Measurements from ENCODE around the gene CBLL2. TPM values are rescaled to one million over a fixed set of nuclear protein-coding genes. Genes with fewer than 3 reads are reported as not detected.

CBLL2 gene
- total RNA-seq (2022) (not detected in 2 replicates), Bru-seq, nascent RNA (not detected), BruChase-seq, experiment 1, labeled RNA remaining after a 2-hour chase (not detected), BruChase-seq, experiment 2, labeled RNA remaining after a 6-hour chase (not detected)
- long read RNA-seq, result 0 reads

- H3K4me1 ChIP-seq, result no peaks in the 10 kb centered on the region
- H3K9me3 ChIP-seq, result no peaks in the 10 kb centered on the region
- BruUV-seq (replicated peaks), result no TSS peak
- H3K4me3 ChIP-seq (ENCODE audit: low read depth, low read length), result no peak within 1 kb of the TSS
- H3K36me3 Mint-ChIP-seq (ENCODE audit: insufficient read depth, unreplicated experiment), result no peaks in the 10 kb centered on the region
- no peaks in the 10 kb centered on the region for H3K27me3 ChIP-seq (replicated peaks; ENCODE audit: control insufficient read depth, insufficient read depth, low read length)
- no peaks in the 10 kb centered on the region for H3K36me3 ChIP-seq (ENCODE audit: control insufficient read depth, insufficient read depth, low read length)
- CTCF ChIA-PET, result no interaction called here
- intact Hi-C loops (cut with micrococcal nuclease; ENCODE audit: unreplicated experiment), result no loop called here
- POLR2A ChIA-PET, result no interaction called here
- peaks cover 8% of the 10 kb centered on the region for H3K27me3 Mint-ChIP-seq (ENCODE audit: insufficient read depth, unreplicated experiment)
- no peak for TF ChIP-seq CTCF (IDR thresholded peaks at IDR 0.05; ENCODE audit: insufficient read depth in 1 of 2, low read depth in 1 of 2, low read length in 1 of 2, severe bottlenecking in 1 of 2, unreplicated experiment in 1 of 2)
- DNase-seq, result no peak
- H3K27ac Mint-ChIP-seq (ENCODE audit: unreplicated experiment), result no peak within 1 kb of the TSS
- H3K4me1 Mint-ChIP-seq (ENCODE audit: low read depth, unreplicated experiment), result no peaks in the 10 kb centered on the region
- H3K9me3 Mint-ChIP-seq (ENCODE audit: unreplicated experiment), result no peaks in the 10 kb centered on the region
- H3K4me3 Mint-ChIP-seq (ENCODE audit: unreplicated experiment), result no peak within 1 kb of the TSS
Measured at GRCh38 chrX:22272613-22273012, at the start of gene CBLL2. Gene CBLL2 (plus strand): TSS chrX:22272913. CDS start chrX:22272992, 79 bp downstream.

GRCh38 chrX:22234380-22234779 lies 38.3 kb upstream of the CBLL2 start:
- Histone ChIP-seq H3K36me3 (ENCODE audit: control insufficient read depth, insufficient read depth, low read length) (no peaks in the 10 kb centered on the region), H3K4me3 (ENCODE audit: low read depth, low read length) (no peak overlapping the region), H3K9me3 (no peaks in the 10 kb centered on the region), H3K4me1 (no peaks in the 10 kb centered on the region), H3K27me3 (replicated peaks; ENCODE audit: control insufficient read depth, insufficient read depth, low read length) (no peaks in the 10 kb centered on the region)
- ChIA-PET CTCF (no interaction called here), POLR2A (no interaction called here)
- H3K36me3 Mint-ChIP-seq (ENCODE audit: insufficient read depth, unreplicated experiment), result no peaks in the 10 kb centered on the region
- no peak for TF ChIP-seq CTCF (IDR thresholded peaks at IDR 0.05; ENCODE audit: insufficient read depth in 1 of 2, low read depth in 1 of 2, low read length in 1 of 2, severe bottlenecking in 1 of 2, unreplicated experiment in 1 of 2)
- H3K9me3 Mint-ChIP-seq (ENCODE audit: unreplicated experiment), result no peaks in the 10 kb centered on the region
- H3K4me3 Mint-ChIP-seq (ENCODE audit: unreplicated experiment), result no peak overlapping the region
- H3K27me3 Mint-ChIP-seq (ENCODE audit: insufficient read depth, unreplicated experiment), result peaks cover 16% of the 10 kb centered on the region
- H3K4me1 Mint-ChIP-seq (ENCODE audit: low read depth, unreplicated experiment), result no peaks in the 10 kb centered on the region
- intact Hi-C loops (cut with micrococcal nuclease; ENCODE audit: unreplicated experiment), result no loop called here
- BruUV-seq (replicated peaks), result no TSS peak
- no peak overlapping the region for H3K27ac Mint-ChIP-seq (ENCODE audit: unreplicated experiment)
- no peak for DNase-seq

GRCh38 chrX:22237479-22237878 lies 35.2 kb upstream of the CBLL2 start:
- no peaks in the 10 kb centered on the region for H3K36me3 Mint-ChIP-seq (ENCODE audit: insufficient read depth, unreplicated experiment)
- H3K9me3 Mint-ChIP-seq (ENCODE audit: unreplicated experiment), result no peaks in the 10 kb centered on the region
- H3K4me3 ChIP-seq (ENCODE audit: low read depth, low read length), result no peak overlapping the region
- ChIA-PET CTCF (no interaction called here), POLR2A (no interaction called here)
- H3K27me3 ChIP-seq (replicated peaks; ENCODE audit: control insufficient read depth, insufficient read depth, low read length), result no peaks in the 10 kb centered on the region
- no peaks in the 10 kb centered on the region for H3K36me3 ChIP-seq (ENCODE audit: control insufficient read depth, insufficient read depth, low read length)
- TF ChIP-seq CTCF (IDR thresholded peaks at IDR 0.05; ENCODE audit: insufficient read depth in 1 of 2, low read depth in 1 of 2, low read length in 1 of 2, severe bottlenecking in 1 of 2, unreplicated experiment in 1 of 2), result no peak
- no peaks in the 10 kb centered on the region for H3K9me3 ChIP-seq
- H3K27ac Mint-ChIP-seq (ENCODE audit: unreplicated experiment), result no peak overlapping the region
- H3K27me3 Mint-ChIP-seq (ENCODE audit: insufficient read depth, unreplicated experiment), result peaks cover 17% of the 10 kb centered on the region
- no peaks in the 10 kb centered on the region for H3K4me1 ChIP-seq
- H3K4me1 Mint-ChIP-seq (ENCODE audit: low read depth, unreplicated experiment), result no peaks in the 10 kb centered on the region
- DNase-seq, result no peak
- no peak overlapping the region for H3K4me3 Mint-ChIP-seq (ENCODE audit: unreplicated experiment)
- no TSS peak for BruUV-seq (replicated peaks)
- intact Hi-C loops (cut with micrococcal nuclease; ENCODE audit: unreplicated experiment), result no loop called here

Measured in Caco-2 (cell line).